Mesothelial cell of epicardium (in vitro differentiated cells): ENCODE measurements around the gene CD63. TPM values are rescaled to one million over a fixed set of nuclear protein-coding genes. Genes with fewer than 3 reads are reported as not detected.

Experiments used
- DNase-seq, 2 experiments: peaks; one replicate each; pipeline ENCODE4 v3.0.0; 2021; ENCODE audit warnings: low spot score in 2 of 2; ENCODE audit not compliant: unreplicated experiment in 2 of 2
- H3K27ac Mint-ChIP-seq: 2 replicates; pipeline ENCODE4 v1.8.0; 2021; ENCODE audit warnings: mixed read lengths
- H3K27me3 Mint-ChIP-seq: 2 replicates; pipeline ENCODE4 v1.8.0; 2021; ENCODE audit warnings: low read depth, mixed read lengths
- H3K36me3 Mint-ChIP-seq: 2 replicates; pipeline ENCODE4 v1.8.0; 2021; ENCODE audit warnings: mixed read lengths
- H3K4me1 Mint-ChIP-seq: 2 replicates; pipeline ENCODE4 v1.8.0; 2021; ENCODE audit warnings: mixed read lengths
- H3K4me3 Mint-ChIP-seq: 2 replicates; pipeline ENCODE4 v1.8.0; 2021; ENCODE audit warnings: mild to moderate bottlenecking, moderate library complexity, mixed read lengths
- H3K9me3 Mint-ChIP-seq: 2 replicates; pipeline ENCODE4 v1.8.0; 2021; ENCODE audit warnings: mixed read lengths
- total RNA-seq: library from RNA; stranded (reverse); gene quantifications from 3 replicates; pipeline ENCODE4 v1.2.1, GENCODE V29; 2021
- TF ChIP-seq, protein P1 (sequence below): fragments of 200-600 bp; sonication (generic); IDR thresholded peaks from one replicate; pipeline ENCODE4 v1.5.0; 2021; ENCODE audit warnings: antibody characterized with exemption; ENCODE audit not compliant: unreplicated experiment

Gene CD63
- total RNA-seq, 1 donor from 2014 or later = 429 TPM

DNA sequence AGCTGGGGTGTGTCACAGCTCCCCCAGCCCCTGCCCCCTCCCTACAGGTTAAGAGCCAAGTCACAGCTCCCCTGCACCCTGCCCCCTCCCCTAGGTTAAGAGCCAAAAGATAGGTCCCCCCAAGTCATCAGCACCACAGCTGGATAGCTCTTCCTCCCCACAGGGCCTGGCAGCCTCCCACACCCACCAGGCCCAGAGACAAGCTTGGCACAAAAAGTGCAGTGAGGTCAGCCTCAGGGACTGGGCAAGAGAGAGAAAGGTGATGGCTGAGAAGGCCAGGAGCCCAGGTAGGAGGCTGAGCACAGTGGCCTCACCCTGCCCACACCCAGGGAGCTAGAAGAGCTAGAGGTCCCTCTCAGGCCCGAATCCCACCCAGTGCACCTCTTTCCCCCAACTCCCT lies 29.8 kb downstream of the CD63 start:
- no peaks in the 10 kb centered on the region for H3K9me3 Mint-ChIP-seq
- H3K27ac Mint-ChIP-seq = no peak overlapping the region

DNA sequence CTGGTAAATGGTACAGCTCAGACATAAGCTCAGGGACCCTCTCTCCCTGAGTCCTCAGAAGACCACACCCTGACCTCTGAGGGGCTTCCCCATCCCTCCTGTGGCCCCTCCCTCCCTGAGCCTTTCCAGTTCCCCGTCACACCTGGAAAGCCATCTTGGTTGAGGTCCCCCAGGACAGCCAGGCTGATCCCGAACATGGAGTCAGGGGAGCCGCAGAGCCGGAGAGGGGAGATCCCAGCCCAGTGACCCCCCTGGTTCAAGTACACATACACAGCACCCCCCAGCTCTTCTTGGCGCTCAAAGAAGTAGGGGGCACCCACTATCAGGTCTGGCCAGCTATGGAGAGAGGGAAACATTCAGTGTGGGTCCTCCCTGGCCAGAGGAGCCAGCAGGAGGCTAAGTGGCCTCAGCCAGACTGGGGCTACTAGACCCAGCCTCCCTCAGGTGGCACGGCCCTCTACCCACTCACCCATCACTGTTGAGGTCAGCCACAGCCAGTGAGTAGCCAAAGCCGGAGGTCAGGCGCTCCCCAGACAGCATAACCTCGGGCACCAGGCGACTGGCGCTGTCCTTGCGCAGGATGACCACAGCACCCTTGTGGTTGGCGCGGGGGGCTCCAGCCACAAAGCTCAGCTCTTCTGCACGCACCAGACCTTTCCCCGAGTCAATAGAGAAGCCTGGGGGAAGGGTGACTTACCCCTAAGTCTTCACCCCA lies 30.4 kb downstream of the CD63 start:
- H3K27ac Mint-ChIP-seq = no peak overlapping the region
- no peaks in the 10 kb centered on the region for H3K4me1 Mint-ChIP-seq
- no peak for DNase-seq
- no peaks in the 10 kb centered on the region for H3K9me3 Mint-ChIP-seq
- H3K36me3 Mint-ChIP-seq = no peaks in the 10 kb centered on the region
- peaks cover 3% of the 10 kb centered on the region for H3K27me3 Mint-ChIP-seq
- no peak overlapping the region for H3K4me3 Mint-ChIP-seq
- TF ChIP-seq, protein P1, sequence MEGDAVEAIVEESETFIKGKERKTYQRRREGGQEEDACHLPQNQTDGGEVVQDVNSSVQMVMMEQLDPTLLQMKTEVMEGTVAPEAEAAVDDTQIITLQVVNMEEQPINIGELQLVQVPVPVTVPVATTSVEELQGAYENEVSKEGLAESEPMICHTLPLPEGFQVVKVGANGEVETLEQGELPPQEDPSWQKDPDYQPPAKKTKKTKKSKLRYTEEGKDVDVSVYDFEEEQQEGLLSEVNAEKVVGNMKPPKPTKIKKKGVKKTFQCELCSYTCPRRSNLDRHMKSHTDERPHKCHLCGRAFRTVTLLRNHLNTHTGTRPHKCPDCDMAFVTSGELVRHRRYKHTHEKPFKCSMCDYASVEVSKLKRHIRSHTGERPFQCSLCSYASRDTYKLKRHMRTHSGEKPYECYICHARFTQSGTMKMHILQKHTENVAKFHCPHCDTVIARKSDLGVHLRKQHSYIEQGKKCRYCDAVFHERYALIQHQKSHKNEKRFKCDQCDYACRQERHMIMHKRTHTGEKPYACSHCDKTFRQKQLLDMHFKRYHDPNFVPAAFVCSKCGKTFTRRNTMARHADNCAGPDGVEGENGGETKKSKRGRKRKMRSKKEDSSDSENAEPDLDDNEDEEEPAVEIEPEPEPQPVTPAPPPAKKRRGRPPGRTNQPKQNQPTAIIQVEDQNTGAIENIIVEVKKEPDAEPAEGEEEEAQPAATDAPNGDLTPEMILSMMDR = no peak

More for the DNA sequence above, 29.8 kb downstream of the CD63 start:
- TF ChIP-seq, protein P1 = no peak
- Mint-ChIP-seq H3K27me3 (peaks cover 5% of the 10 kb centered on the region), H3K36me3 (no peaks in the 10 kb centered on the region), H3K4me3 (no peak overlapping the region), H3K4me1 (no peaks in the 10 kb centered on the region)
- DNase-seq = no peak

DNA sequence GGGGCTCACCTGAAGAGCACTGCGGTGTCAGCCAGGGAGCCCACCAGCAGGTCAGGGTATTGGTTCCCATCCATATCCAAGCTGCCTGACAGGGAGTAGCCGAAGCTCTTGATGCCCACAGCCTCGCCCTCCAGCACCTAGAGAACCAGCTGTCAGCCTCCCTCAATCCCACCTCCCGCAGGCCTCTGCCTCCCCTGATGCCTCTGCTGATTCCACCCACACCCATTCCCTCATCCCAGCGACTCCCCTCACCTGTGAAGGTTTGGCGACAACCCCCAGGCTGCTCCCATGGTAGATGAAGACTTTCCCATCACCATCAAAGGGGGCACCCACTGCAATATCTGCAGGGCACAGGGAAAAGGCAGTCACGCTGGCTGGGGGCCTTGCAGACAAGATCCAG lies 31.1 kb downstream of the CD63 start:
- TF ChIP-seq, protein P1 = no peak
- Mint-ChIP-seq H3K36me3 (no peaks in the 10 kb centered on the region), H3K9me3 (no peaks in the 10 kb centered on the region), H3K4me3 (no peak overlapping the region), H3K27me3 (no peaks in the 10 kb centered on the region), H3K4me1 (no peaks in the 10 kb centered on the region), H3K27ac (no peak overlapping the region)
- no peak for DNase-seq

DNA sequence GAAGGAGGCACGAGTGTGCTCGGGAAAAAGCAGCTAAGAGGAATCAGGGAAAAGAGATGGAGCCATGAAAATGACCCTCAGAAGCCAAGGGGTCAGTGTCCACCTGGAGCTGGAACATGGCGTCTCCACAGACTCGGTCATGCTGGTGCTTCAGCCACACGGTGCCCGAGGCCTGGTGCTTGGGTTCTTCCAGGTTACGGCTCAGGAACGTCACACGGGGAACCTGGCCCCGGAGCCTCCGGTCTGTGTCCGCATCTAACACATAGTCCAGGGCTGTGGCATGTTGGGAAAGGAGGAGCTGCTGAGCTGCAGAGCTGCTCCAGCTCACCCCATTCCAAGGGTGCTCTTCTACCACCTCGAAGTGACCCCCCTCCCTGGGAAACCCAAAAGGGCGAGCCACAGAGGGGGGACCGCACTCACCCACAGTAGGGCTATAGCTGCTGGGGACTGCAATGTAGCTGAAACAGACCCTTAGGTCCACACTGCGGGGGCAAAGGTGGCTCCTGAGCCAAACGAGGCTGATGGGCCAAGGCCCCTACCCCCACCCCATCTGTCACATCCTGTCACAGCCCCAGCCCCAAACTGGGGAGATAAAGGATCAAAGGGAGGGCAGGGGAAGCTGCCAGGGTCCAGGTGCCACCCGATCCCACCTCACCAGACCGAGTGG lies 31.9 kb downstream of the CD63 start:
- H3K9me3 Mint-ChIP-seq = no peaks in the 10 kb centered on the region
- TF ChIP-seq, protein P1 = no peak
- no peak for DNase-seq
- no peaks in the 10 kb centered on the region for H3K27me3 Mint-ChIP-seq
- H3K36me3 Mint-ChIP-seq = no peaks in the 10 kb centered on the region
- no peaks in the 10 kb centered on the region for H3K4me1 Mint-ChIP-seq
- no peak overlapping the region for H3K4me3 Mint-ChIP-seq
- H3K27ac Mint-ChIP-seq = no peak overlapping the region

DNA sequence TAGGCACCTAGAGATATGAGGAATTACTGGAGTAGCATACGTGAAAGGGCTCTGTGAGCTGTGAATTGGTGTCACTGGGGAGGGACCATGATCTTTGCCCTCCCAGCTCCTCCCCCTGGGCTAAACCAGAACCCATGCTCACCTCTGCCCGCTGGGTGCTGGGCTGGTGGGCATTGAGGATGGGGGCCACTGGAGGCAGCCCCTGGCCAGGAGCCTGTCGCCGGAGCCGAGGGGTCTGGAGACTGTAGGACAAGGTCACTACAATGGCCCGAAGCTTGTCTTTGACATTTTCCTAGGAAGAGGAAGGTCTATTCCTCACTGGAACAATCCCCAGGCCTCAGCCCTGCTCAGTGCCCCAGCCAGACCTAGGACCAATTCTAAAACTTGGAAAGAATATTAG lies 32.7 kb downstream of the CD63 start:
- Mint-ChIP-seq H3K36me3 (no peaks in the 10 kb centered on the region), H3K4me3 (no peak overlapping the region), H3K27me3 (no peaks in the 10 kb centered on the region), H3K9me3 (no peaks in the 10 kb centered on the region), H3K4me1 (no peaks in the 10 kb centered on the region), H3K27ac (no peak overlapping the region)
- no peak for DNase-seq
- TF ChIP-seq, protein P1 = no peak
